Endometrial microvascular endothelial cells (primary cell): Measurements from ENCODE around the gene ZNF365. TPM values are rescaled to one million over a fixed set of nuclear protein-coding genes. Genes with fewer than 3 reads are reported as not detected.

Experiments
- total RNA-seq: library from RNA; depleted of rRNA; stranded (reverse); fragments of >200 nt; gene quantifications from one replicate; pipeline ENCODE4 v1.2.3, GENCODE V29; 2015; ENCODE audit errors: inconsistent ontology term

ZNF365 gene
- total RNA-seq, 1 donor from 2014 or later = 1.1 TPM

Other genes starting within 250 kb of the ZNF365 start
- 0.37 TPM for gene RTKN2, start 105.5 kb upstream of the ZNF365 start, total RNA-seq